Activated CD4-positive, alpha-beta T cell treated with anti-CD3 and anti-CD28 coated beads, Interleukin-2, Interleukin-6, amounts not matched to agents 100 ng/mL and 50 ng/mL, durations not matched to agents 16 hours and 8 hours (primary cell): ENCODE data around the gene EXOG.

ENCODE experiments used
- DNase-seq: peaks from one replicate; pipeline ENCODE4 v3.0.0-alpha.2; 2020

The EXOG gene, protein sequence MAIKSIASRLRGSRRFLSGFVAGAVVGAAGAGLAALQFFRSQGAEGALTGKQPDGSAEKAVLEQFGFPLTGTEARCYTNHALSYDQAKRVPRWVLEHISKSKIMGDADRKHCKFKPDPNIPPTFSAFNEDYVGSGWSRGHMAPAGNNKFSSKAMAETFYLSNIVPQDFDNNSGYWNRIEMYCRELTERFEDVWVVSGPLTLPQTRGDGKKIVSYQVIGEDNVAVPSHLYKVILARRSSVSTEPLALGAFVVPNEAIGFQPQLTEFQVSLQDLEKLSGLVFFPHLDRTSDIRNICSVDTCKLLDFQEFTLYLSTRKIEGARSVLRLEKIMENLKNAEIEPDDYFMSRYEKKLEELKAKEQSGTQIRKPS

DNA sequence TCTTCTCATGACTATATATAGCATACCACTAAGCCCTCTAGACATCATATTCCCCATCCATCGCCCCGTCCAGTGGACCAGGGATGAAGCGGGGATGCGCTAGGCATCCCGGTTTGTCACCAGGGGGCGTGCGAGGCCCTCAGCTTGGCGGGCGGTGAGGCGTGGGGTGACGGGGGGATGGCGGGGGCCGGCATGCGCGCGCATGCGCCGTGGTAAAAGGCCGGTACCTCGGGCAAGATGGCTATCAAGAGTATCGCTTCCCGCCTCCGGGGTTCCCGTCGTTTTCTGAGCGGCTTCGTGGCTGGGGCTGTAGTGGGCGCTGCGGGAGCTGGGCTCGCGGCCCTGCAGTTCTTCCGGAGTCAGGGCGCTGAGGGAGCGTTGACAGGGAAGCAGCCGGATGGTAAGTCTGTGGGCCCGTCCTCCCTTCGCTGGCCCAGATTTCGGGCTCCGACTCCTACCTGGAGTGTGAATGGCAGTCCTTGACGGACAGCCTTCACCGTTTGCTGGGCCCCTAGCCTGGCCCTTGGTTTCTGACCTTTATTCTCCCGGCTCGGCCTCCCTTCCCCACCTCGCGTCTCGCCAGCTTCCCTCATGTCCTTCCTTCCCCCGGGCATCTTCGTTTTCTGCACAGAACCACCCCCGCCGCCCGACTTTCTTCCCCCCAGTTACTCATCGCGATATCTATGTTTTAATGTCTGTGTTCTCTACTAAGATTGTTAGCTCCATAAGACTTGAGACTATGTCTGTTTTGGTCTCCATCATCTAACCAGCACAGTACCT lies at the start of gene EXOG:
Gene EXOG, plus strand, starts transcription at position 210 of the 780 bp plus-strand sequence. Its CDS starts 28 bp downstream, at position 238.
- DNase-seq = peak; percentile 98

DNA sequence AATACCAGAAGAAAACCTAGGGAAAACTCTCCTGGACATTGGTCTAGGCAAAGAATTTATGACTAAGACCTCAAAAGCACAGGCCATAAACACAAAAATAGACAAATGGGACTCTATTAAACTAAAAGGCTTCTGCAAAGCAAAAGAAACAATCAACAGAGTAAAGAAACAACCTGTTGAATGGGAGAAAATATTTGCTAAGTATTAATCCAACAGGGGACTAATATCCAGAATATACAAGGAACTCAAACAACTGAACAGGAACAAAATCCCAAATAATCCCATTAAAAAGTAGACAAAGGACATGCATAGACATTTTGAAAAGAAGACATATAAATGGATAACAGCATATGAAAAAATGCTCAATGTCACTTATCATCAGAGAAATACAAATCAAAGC lies 49.3 kb upstream of the EXOG start:
- no peak for DNase-seq

- no peak for DNase-seq
These were observed 45.3 kb upstream of the EXOG start for GRCh38 chr3:38450853-38451252.

GRCh38 chr3:38453075-38453912 lies 42.8 kb upstream of the EXOG start, which contains the start of gene ACVR2B:
TSS of gene ACVR2B (plus strand) at chr3:38453890. CDS start at chr3:38454323, 433 bp downstream.
- DNase-seq = peak; percentile 73

DNA sequence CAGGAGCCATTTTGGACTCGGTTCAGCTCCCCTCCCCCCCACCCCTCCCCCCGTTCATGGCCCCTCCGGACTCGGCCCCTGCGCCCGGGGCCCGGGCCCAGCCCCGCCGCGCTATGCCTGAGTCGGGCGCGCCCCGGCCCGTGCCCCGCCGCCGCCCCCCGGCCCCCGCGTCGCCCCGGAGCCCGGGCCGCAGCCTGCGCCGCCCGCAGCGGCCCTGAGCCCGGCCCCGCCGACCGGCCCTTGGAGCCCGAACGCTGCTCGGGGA lies 42.3 kb upstream of the EXOG start:
- DNase-seq = no peak

GRCh38 chr3:38454178-38454883 lies 41.8 kb upstream of the EXOG start:
- peak; percentile 12 for DNase-seq

DNA sequence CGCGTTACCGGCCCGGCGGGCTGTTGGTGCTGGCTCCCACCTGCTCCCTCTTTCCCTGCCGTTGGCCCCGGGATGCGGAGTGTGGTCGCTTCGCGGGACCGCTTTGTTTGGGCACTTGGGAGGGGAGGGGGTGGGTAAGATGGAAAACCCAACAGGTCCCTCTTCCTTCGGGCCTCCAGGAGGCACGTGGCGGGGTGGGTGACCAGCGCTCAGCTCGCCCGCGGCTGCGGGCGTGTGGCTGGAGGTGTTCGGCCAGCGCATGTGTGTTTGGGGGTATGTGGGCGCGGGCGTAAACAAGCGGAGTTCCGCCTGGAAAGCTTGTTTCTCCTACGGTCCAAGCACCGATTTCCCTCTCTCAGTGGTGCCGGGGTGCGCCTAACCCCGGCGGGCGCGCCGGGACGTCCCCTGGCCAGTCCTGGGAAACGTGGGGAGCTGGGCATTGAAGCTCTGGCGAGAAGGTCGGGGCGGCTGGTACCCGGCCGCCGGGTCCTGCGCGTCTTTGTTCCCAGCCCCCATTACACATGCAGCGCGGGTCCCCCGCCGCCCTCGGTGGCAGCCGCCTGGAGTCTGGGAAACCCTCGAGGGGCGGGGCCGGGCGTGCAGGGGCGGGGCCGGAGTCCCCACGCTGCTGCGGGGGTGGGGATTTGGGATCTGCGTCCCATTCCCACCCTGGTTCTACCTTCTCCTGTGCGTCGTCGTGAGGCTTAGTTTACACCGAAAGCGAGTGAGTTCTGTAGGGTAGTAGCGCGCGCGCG lies 41.1 kb upstream of the EXOG start:
- peak; percentile 51 for DNase-seq

GRCh38 chr3:38455639-38456430 lies 40.3 kb upstream of the EXOG start:
- DNase-seq = no peak

- no peak for DNase-seq
These were observed 38.8 kb upstream of the EXOG start for GRCh38 chr3:38457111-38458003.

DNA sequence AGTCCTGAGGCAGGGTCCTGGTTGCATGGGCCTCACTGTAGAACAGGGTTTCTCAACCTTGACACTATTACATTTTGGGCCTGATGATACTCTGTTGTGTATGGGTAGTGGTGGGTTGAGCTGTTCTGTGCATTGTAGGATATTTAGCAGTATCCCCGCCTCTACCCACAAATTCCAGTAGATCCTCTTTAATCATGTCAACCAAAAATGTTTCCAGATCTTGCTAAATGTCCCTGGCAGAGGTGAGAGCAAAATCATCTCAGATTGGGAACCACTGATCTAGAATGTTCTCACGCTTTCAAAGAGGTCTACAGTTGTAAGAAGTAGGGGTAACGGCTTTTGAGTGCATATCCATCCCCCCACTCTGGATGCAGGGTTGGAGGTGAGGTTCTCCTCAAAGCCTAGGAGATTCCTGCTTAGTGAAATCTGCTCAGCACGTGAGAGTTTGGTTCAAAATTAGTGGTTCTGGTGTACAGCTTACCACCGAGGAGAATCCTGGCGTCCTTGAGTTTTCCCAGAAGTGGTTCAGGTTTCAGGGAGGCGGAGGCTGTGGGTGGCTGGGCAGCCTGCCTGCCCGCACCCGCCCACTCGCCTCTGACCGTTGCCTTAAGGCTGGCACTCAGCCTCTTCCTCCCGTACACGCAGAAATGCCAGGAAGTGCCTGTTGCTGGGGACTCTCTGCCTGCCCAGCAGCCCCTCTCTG lies 37.2 kb upstream of the EXOG start:
- DNase-seq = no peak

DNA sequence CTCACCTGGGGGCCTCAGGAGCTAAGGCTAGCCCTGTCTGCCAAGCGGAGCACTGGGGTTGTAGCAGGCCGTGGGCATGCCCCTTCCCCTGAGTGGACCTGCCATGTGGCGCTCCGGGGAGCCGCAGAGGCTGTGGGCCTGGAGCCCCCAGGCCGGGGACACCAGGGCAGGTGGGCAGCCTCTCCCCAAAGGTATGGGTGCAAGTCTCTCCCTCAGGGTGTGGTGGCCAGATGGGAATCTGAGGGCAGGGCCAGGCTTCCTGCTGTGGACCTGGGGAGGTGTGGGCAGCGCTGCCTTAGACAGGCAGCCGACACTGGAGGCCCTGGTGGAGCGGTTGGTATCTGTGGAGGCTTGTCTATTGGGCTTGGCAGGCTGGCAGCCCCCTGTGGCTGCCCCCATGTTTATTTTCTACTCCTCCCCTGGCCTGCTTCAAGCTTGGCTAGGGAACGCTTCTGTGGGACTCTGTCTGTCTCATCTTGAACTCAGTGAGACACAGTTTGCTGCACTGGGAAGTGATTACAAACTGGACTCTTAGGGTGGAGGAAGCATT lies 36.6 kb upstream of the EXOG start:
- DNase-seq = no peak

GRCh38 chr3:38460377-38461270 lies 35.5 kb upstream of the EXOG start:
- DNase-seq = no peak

DNA sequence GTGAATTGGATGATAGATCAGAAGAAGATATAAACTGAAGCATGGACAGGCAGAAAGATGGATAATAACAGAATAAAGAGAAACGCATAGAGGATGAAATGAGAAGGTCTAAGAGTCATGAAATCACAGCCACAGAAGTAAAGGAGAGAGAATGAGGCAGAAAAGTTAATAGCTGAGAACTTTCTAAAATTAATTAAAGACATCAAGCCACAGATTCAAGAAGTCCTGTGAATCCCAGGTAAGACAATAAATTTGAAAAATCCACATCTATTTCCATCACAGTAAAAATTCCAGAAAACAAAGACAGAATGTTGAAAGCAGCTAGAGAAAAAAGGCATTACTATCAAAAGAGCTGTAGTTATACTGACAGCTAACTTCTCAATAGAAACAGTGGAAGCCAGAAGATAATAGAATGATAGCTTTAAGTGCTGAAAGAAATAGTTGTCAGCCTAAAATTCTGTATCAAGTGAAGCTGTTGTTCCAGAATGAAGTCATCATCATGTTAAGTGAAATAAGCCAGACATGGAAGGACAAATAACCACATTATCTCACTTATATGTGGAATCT lies 30.5 kb upstream of the EXOG start:
- DNase-seq = no peak

GRCh38 chr3:38468765-38469164 lies 27.4 kb upstream of the EXOG start:
- no peak for DNase-seq

DNA sequence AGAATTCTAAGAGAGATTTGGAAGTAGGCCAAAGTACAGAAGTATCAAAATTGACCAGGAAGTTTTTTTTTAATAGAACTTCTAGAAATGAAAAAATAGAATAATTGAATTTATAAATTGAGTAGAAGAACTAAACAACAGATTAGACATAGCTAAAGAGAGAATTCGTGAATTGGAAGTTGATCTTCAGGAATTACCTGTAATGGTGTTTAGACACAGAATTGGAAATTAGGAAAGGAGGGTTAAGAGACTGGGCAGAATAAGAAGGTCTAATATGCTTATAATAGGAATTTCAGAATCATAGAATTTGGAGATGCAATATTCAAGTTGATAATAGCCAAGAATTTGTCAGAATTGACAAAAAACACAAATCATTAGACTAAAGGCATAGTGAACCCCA lies 26.3 kb upstream of the EXOG start:
- no peak for DNase-seq

DNA sequence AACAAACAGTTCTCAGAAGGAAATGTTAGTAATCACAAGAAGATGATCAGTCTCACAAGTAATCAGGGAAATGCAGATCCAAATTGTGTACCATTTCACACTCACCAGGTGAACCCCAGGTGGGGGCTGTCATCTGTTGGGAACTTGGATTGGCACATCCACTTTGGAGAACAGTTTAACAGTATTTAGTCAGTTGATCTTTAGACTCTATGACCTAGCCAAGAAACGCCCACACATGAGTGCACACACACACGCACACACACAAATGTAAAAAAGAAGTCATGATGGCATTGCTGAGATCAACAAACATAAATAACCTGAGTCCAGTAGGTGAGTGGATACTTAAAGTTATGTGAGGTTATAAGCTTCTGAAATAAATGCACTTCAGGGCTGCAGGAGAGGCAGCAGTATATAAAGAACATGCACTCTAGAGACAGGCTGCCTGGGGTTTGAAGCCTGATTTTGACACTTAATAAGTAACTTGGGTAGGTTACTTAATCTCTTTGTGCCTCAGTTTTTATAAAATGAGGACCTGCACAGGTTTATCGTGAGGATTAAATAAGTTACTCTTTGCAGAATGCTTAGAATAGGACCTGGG lies 24.8 kb upstream of the EXOG start:
- DNase-seq = no peak

DNA sequence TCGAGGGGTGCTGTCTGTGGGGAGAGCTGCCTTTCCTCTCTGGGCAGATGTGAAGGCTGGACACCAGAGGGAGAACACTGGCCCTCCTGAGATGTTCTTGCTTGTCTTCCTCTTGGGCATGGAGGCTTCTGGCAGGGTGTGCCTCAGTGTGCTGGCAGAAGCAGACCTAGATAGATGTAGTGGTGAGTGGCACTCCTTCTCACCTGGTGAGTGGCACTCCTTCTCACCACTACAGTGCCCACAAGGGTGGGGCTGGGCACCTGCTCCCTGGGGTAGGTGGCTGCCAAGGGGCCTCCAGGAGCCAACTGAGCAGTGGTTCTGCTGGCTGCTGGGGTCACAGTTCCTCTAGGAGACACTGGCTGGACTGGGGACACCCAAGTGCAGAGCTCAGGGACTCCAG lies 23.8 kb upstream of the EXOG start:
- DNase-seq = no peak
